RKO (cell line): ENCODE results near the gene WNT3A.

ENCODE experiments used
- DNase-seq: peaks from one replicate; pipeline ENCODE4 v3.0.0-alpha.2; 2016; ENCODE audit warnings: low spot score

The WNT3A gene

DNA sequence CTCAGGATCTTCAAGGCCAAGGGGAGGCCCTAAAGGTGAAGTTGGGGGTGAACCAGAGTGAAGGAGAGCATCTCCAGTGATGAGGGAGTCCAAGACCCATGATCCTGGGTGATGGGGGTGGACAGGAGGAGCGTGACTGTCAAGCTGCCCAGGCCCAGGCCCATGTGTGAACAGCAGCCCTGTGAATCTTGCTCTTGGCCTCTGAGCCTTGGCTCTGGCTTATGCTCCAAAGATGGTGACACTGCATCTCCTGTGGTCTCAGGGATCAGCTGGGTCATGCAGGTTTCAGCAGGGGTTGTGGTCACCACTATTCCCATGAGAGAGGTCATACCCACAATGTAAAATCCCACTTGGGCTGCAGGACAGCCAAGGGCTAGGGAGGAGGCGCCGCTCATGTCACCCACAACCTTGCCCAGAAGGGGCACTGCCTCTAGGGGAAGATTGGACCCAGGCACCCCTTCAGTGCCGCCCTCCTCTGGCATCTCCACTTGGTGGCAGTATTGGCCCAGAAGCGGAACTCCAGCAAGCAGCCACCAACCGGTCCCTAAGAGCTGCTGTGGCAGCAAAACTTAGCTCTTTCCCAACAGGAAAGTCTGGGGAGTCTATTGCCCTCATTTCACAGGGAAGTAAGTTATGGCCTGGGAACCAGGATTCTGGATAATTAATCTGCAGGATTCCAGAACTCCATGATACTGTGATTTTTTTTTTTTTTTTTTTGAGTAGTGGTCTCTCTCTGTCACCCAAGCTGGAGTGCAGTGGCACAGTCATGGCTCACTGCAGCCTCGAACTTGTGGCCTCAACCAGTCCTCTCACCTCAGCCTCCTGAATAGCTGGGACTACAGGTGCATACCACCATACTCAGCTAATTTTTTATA is 7.5 kb upstream of the WNT3A start:
- peak; percentile 67 for DNase-seq

- DNase-seq = no peak
Measured at GRCh38 chr1:228000416-228000815, 6.4 kb upstream of the WNT3A start.

GRCh38 chr1:228000836-228001563 is 5.8 kb upstream of the WNT3A start:
- DNase-seq = no peak

- DNase-seq = no peak
Measured at GRCh38 chr1:228001738-228002535, 4.9 kb upstream of the WNT3A start.

DNA sequence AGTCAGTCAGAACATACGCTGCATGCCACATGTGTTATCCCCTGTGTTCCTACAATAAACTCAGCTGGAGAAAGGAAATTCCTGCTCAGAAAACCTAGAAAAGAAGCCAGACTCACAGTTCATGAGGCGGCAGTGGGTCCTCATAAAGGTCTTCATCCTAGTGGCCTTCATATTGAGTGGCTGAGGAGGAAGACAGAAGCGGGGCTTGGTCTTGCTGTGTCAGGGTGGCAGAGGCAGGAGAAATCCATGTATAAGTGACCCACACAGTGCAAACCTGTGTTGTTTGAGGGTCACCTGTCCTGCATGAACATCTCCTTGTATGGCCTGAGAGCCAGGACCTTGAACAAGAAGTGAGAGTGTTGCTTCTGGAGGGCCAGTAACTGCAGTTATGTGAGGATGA is 4.0 kb upstream of the WNT3A start:
- no peak for DNase-seq

DNA sequence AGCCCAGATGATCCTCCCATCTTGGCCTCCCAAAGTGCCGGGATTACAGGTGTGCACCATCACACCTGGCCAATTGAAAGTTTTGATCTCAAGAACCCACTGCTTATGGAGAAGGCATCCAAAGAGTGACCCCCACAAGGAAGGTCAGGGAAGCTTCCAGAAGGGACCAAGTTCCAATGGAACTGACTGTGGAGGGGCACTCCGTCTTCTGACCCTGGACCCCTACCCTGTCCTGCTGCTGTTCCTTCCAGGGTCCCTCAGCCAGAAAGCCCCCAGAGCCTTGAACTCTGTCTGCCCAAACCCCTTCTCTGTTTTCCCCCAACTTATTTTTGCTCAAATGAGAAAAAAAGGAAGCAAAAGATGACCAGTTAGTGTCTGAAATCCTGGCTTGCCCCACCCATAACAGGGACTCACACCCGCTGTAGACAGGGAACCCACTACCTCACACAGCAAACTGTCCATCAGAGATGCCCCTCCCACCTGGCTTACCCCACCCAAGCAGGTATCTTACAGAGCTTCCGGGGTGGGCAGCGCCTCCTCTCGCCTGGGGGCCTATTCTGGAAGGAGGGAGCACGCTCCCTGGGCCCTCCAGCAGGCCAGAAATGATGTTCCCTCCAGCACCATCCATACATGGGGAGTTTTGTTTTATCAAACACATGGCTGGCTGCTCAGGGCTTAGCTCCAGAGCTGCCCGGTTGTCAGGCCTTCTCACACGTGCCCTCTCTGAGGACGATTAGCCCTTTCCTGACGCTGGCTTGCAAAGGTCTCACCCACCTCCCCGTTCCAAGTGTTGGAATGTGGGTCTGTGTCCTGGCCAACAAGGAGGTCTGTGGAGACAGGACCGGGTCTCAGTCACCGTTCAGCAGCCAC is 3.1 kb upstream of the WNT3A start:
- DNase-seq = no peak

GRCh38 chr1:228004331-228004855 is 2.4 kb upstream of the WNT3A start:
- peak; percentile 18 for DNase-seq

GRCh38 chr1:228004856-228005462 is 1.8 kb upstream of the WNT3A start:
- no peak for DNase-seq

GRCh38 chr1:228005511-228006033 is 1.2 kb upstream of the WNT3A start:
- DNase-seq = no peak

GRCh38 chr1:228006034-228006785 is 588 bp upstream of the WNT3A start:
- DNase-seq = no peak

GRCh38 chr1:228007049-228007800 is 427 bp downstream of the WNT3A start:
- no peak for DNase-seq

DNA sequence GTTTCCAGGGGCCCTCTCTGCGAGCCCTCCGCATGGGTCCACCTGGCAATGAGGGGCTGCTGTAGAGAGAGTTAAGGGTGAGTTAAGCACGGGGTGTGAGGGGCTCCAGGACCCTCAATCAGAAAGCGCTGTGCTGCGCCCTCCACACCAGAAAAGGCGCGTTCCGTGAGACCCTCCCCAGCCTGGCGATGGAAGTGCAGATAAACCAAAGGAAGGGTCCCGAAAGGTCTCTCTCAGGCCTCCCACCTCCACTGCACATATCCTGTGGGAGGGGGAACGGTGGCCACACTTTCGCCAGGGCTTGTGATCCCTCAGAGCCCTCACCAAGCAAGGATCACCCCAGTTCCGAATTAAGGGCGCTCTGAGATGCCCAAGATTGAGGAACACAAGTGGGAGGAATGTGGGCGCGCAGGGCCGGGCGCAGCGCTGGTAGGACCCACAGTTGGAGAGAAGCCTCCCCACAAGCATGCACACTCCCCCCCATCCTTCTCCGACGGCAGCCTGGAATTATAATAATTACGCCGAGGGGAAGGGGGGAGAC is 1.1 kb downstream of the WNT3A start:
- DNase-seq = no peak

GRCh38 chr1:228008391-228009115 is 1.8 kb downstream of the WNT3A start:
- no peak for DNase-seq

DNA sequence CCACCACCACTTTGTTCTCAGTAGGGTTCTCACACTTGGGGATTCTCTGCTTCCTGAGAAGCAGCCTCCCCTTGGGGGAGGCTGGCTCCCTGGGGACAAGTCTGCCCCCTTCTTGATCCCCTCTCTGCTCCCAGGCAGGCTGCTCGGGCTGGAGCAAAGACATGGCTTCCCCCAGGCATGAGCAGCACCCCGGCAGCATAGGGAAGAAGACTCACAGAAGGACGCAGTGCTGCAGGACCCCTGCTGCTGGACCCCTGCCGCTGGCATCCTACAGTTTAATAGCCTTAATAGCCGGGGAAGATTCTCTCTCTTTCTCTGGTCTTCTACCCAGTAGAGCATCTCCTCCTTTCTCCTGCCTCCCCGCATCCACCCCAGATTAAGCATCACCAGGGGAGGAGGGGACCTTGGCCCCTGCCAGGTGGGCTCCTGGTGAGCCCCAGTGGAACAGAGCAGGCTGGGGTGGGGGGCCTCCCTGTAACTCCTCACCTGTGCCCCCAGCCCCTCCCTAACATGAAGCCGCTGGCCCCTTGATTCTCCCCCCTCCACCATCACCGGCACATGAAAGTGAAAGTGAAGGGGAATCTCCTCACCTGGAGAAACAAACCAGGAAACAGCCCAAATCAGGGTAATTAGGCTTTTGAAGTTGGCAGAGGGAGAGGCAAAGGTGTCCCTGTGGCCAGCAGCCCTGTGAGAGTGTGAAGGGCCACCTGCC is 2.5 kb downstream of the WNT3A start:
- no peak for DNase-seq

GRCh38 chr1:228009828-228010775 is 3.3 kb downstream of the WNT3A start:
- DNase-seq = no peak

- no peak for DNase-seq
Measured at GRCh38 chr1:228010921-228011320, 4.1 kb downstream of the WNT3A start.
